Lung (tissue), 12 donors: ENCODE measurements around the gene TOR1A. TPM values are rescaled to one million over a fixed set of nuclear protein-coding genes. Genes with fewer than 3 reads are reported as not detected.

Source experiments
- ATAC-seq: fragments of 200-7000 bp; cut with Tn5 transposase; one replicate; pipeline ENCODE4 v1.9.1; 2020; ENCODE audit warnings: moderate number of reproducible peaks; ENCODE audit not compliant: insufficient read depth, low FRiP score
- DNase-seq, 3 donors: peaks; one replicate each; pipeline ENCODE4 v3.0.0-alpha.2; 2013 to 2017
- H3K27ac ChIP-seq, 2 donors: one replicate each; pipeline ENCODE4 v1.5.1; 2013; ENCODE audit warnings: mild to moderate bottlenecking in 2 of 2, moderate library complexity in 2 of 2, control low read depth in 1 of 2, inconsistent platforms in 1 of 2, low read depth in 1 of 2, low read length in 1 of 2
- H3K27me3 ChIP-seq, 3 donors: one replicate each; pipeline ENCODE4 v1.5.1; 2013; ENCODE audit warnings: low read length in 2 of 3; ENCODE audit not compliant: control insufficient read depth in 3 of 3, insufficient read depth in 3 of 3
- H3K36me3 ChIP-seq, 4 donors: one replicate each; pipeline ENCODE4 v1.5.1; 2013; ENCODE audit warnings: low read length in 4 of 4, mild to moderate bottlenecking in 1 of 4, moderate library complexity in 1 of 4; ENCODE audit not compliant: control insufficient read depth in 4 of 4, insufficient read depth in 4 of 4
- H3K4me1 ChIP-seq, 5 donors: one replicate each; pipeline ENCODE4 v1.5.1; 2013; ENCODE audit warnings: low read length in 5 of 5, mild to moderate bottlenecking in 2 of 5, moderate library complexity in 1 of 5; ENCODE audit not compliant: control insufficient read depth in 5 of 5, insufficient read depth in 5 of 5
- H3K4me3 ChIP-seq: one replicate; pipeline ENCODE4 v1.5.1; 2013; ENCODE audit warnings: mild to moderate bottlenecking, control low read depth, moderate library complexity
- H3K9ac ChIP-seq, 2 donors: one replicate each; pipeline ENCODE4 v1.5.1; 2013; ENCODE audit warnings: low read length in 2 of 2, control low read depth in 1 of 2; ENCODE audit not compliant: insufficient read depth in 1 of 2
- H3K9me3 ChIP-seq, 4 donors: one replicate each; pipeline ENCODE4 v1.5.1; 2013; ENCODE audit warnings: low read length in 3 of 4, mild to moderate bottlenecking in 1 of 4, moderate library complexity in 1 of 4; ENCODE audit not compliant: control insufficient read depth in 4 of 4, insufficient read depth in 3 of 4
- CTCF ChIP-seq: IDR thresholded peaks from 2 replicates; pipeline ENCODE4 v1.5.1; 2012; ENCODE audit warnings: mild to moderate bottlenecking; ENCODE audit errors: control extremely low read depth, extremely low read depth
- whole genome bisulfite sequencing, 2 donors: extraction: QIAGEN DNeasy Blood & Tissue Kit; methylation state at CpG; one replicate each; pipeline ENCODE4 v1.1.7; 2013; 5-methylcytosine and 5-hydroxymethylcytosine counted together
- polyA plus RNA-seq, 2 donors: library from polyadenylated mRNA; stranded (reverse); fragments of 200-250 nt; gene quantifications; one replicate each; pipeline ENCODE4 v1.2.1, GENCODE V29; 2013
- total RNA-seq, 2 donors: library from RNA; depleted of rRNA in 1 of 2; stranded (reverse); fragments of >200 nt in 1 of 2; gene quantifications; one replicate each; pipeline ENCODE4 v1.2.1, GENCODE V29; 2014 to 2021
- donor health status: control.
- donor health status: control.
- donor health status: Bipolar disorder and iron deficiency.
- donor health status: healthy.
- donor health status: DM: yes; HTN: yes; CAD: no.

TOR1A gene
- total and polyA plus RNA-seq, 4 donors, result 19.1 to 41.8 (median 28.4) TPM

DNA sequence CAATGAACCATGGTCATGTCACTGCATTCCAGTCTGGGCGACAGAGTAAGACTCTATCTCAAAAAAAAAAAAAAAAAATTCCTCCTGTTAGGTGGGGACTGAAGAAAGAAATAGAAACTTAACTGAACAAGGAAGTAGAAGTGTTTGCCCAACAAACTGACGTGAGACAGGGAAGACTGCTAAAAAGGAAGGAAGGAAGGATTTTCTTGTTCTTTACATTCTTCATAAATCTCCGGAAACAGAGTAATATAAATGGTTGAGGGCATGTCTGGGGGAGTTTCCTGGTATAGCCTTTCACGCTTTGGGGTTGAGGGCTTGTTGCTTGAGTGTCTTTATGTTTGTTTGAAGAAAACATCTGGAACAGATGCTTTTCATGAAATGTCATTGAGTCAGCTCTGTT lies 17.9 kb downstream of the TOR1A start:
- Histone ChIP-seq H3K4me3 (no peak overlapping the region), H3K9me3 (no peaks in the 10 kb centered on the region), H3K4me1 (peaks cover 0 to 8% (median 3%) of the 10 kb centered on the region in 5 donors), H3K36me3 (peaks cover 3 to 17% (median 11%) of the 10 kb centered on the region in 4 donors), H3K27ac (no peak overlapping the region), H3K9ac (no peak overlapping the region), H3K27me3 (no peaks in the 10 kb centered on the region)
- no peak for TF ChIP-seq CTCF
- 27 to 53% methylated on average over 4 of the region's 4 CpGs for WGBS, 2 donors
- ATAC-seq (no peak), DNase-seq (no peak)

DNA sequence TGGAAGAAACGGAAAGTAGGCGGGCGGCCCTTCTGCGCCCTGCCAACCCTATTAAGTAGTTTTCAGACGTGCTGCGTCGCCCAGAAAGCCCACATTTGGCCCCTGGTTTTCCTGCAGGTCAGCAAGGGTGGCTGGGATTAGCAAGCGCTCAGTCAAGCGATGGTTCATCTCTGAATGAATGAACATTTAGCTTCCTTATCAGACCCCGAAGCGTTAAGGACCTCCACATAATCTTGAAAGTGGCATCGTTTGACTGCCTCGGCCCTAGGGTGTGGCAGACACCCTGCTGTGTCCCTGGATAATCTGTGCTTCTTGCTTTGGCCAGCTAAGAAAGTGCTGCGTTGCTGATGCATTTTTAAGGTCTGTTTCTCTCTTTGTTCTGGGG lies 20.3 kb downstream of the TOR1A start:
- DNase-seq (no peak), ATAC-seq (no peak)
- peak overlapping the region in 1 of 2 donors; percentile 88 for H3K27ac ChIP-seq

DNA sequence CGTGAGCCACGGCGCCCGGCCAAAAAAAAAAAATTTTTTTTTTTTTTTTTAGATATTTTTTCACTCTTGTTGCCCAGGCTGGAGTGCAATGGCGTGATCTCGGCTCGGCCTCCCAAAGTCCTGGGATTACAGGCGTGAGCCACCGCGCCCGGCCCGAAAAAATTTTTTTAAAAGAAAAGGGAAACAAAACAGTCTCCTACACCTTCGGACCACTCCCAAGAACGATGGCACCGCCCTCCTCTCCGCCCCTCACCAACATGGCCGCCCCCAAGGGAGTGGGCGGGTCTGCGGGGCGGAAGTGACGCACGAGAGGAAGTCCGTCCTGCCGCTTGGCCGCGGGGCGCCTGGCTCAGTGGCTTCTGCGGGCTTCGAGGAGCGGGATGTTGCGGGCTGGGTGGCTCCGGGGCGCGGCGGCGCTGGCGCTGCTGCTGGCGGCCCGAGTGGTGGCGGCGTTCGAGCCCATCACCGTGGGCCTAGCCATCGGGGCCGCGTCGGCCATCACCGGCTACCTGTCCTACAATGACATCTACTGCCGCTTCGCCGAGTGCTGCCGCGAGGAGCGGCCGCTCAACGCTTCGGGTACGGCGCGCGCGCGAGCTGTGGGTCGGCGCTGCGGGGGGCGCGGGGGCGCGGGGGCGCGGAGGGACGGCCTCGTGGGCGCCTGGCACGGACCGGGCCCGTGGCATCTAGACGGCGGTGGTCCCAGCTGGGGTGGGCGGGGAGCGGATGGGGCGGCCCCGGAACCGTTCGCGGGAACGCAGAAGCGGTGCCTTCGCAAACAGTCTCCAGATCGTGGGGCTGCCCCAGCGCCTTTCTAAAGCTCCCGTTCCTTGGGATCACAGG lies 20.9 kb downstream of the TOR1A start, which contains the start of gene TOR1B:
TSS of gene TOR1B (plus strand) at position 352 of the 843 bp plus-strand sequence. CDS start at position 381, 29 bp downstream.
- DNase-seq, result peak; percentile 96 to 97 (median 97)
- H3K27ac ChIP-seq, result peak within 1 kb of the TSS; percentile 88 to 90

More for the DNA sequence above, 20.3 kb downstream of the TOR1A start:
- Histone ChIP-seq H3K4me3 (peak overlapping the region; percentile 90), H3K9me3 (no peaks in the 10 kb centered on the region), H3K9ac (peak overlapping the region in 1 of 2 donors; percentile 70), H3K4me1 (peaks cover 0 to 8% (median 3%) of the 10 kb centered on the region in 5 donors), H3K27me3 (no peaks in the 10 kb centered on the region), H3K36me3 (peaks cover 0 to 12% (median 4%) of the 10 kb centered on the region in 4 donors)
- WGBS, 2 donors, result 2% methylated on average over 14 of the region's 14 CpGs
- TF ChIP-seq CTCF, result no peak

More for the DNA sequence above, 20.9 kb downstream of the TOR1A start, which contains the start of gene TOR1B:
- H3K9ac ChIP-seq, result peak within 1 kb of the TSS in 1 of 2 donors; percentile 70
- peaks cover 0 to 8% (median 3%) of the 10 kb centered on the region in 5 donors for H3K4me1 ChIP-seq
- H3K27me3 ChIP-seq, result no peaks in the 10 kb centered on the region
- no peaks in the 10 kb centered on the region for H3K9me3 ChIP-seq
- TF ChIP-seq CTCF, result no peak
- WGBS, 2 donors, result 0% methylated on average over 74 to 93 of the region's 93 CpGs
- H3K36me3 ChIP-seq, result peaks cover 0 to 12% (median 4%) of the 10 kb centered on the region in 4 donors
- ATAC-seq, result peak; percentile 96
- peak within 1 kb of the TSS; percentile 90 for H3K4me3 ChIP-seq
